ENCODE measurements around the gene NAV3.

The NAV3 gene

DNA sequence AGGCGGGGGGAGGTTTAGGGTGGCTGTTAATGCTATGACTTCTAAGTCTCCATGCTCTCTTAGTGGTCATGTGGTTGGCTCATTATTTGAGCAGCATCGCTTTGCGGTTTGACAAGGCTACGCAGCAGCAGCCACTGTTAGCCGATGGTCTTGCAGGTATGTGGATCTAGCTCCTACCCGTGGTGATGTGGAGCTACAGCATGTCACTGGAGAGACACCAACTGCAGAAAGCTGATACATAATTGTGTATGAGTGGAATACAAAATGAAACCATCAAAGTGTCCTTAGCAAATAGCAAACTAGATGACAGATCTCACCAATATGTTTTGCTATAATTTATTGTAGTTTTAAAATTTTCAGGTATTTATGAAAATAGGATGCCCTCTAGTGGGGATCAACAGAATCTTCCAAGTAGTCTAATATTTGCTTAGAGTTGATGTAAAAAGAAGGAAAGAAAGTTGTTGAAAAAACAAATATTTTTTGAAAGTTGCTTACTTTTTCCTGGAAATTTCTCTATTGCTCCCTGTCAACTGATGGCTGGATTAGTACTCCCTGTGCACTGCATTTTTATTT, 94.9 kb downstream of the NAV3 start:
- no peak for DNase-seq

DNA sequence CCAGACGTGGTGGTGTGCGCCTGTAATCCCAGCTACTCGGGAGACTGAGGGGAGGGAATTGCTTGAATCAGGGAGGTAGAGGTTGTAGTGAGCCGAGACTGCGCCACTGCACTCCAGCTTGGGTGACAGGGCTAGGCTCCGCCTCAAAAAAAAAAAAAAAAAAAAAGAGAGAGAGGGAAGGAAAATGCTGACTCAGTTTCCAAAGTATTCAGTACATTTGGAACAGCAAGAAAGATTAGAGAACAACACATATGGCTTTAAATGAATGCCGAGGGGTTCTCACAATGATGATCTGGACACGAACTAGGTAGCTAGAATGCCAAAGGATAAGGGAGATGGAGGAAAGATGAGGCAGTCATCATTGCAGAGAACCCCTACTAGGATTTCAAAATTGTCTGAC, 97.4 kb downstream of the NAV3 start:
- no peak for DNase-seq

DNA sequence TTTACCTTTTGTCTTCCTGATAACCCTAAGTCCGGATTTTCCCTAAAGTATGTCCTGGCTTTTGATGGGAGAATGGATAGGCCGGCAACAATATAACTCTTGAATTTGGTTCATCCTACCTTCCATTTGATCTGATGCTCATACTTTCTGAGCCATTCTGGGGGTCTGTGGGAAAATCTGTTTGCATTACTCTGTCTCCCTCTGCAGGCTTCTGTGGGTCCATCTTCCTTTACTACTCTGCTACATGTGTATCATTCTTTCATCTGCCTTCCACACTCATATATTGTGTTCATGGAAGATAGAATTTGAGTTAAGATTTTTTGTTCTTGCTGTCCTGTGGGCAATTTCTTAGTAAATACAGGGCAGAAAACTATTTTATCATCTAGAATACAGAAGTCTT, 101.5 kb downstream of the NAV3 start:
- DNase-seq = no peak

DNA sequence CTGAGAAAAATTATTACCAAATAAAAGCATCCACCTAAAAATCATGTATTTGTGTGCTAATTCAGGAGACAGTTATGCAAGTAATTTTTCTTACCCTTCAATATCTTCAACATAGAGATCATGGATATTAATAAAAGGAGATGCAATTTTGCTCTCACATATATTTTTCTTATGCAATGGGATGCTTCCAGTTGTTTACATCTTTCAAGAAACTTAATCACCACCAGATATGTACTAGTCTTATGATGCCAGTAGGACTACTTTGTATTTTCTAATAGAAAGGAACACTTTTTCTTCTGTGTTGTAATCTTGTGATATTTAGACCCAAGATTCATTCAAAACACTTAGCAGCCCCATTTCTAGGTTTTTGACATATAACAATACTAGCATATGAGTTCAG, 107.6 kb downstream of the NAV3 start:
- DNase-seq = no peak

DNA sequence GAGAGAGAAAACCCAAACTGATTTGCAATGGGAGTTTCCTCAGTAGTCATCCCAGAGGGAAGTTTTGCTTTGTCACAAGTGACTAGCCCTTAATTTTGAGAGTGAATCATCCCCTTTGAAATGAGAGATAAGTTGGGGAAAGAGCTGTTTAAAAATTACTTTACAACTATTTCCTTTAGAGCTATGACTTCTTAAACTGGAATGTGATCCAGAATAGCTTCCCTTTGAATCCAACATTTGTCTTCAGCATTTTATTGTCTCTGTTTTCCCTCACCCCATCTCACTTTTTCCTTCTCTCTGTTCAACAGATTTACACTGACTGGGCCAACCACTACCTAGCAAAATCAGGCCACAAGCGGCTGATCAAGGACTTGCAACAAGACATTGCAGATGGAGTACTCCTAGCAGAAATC, 109.3 kb downstream of the NAV3 start:
- DNase-seq = no peak

DNA sequence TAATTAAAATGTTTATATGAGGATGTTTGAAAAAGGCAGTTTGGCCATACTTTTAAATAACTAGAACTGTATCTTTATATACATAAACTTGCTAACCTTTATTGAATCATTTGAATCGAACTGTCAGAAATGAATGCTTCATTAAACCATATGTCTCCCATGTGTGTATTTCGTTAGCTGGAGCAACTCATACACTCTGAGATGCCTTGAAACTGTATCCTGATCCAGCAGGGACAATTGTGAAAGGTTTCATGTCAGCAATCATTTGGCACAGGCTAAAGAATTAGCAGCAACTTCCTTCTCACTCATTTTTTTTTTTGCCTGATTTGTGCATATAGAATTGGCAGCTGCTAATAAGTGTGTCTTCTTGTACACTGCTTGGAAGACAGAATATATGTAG, 109.9 kb downstream of the NAV3 start:
- DNase-seq = no peak

DNA sequence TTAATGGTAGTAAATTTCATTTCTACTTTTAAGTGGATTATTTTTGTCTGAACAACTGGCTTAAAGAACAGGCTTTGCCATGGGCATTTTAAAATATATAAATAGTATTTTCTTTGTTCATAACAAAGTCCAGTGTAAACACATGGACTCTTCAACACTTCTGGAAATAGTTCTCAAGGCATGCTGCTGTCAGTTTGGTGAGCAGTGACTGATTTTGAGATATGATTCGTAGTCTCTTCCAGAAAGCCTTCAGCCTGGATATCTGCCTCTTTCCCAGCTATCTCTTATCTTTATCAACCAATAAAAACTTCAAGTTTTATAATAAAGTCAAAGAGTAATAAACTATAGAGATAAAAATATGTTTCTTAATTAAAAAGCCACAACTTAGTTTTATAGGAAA, 110.7 kb downstream of the NAV3 start:
- no peak for DNase-seq

DNA sequence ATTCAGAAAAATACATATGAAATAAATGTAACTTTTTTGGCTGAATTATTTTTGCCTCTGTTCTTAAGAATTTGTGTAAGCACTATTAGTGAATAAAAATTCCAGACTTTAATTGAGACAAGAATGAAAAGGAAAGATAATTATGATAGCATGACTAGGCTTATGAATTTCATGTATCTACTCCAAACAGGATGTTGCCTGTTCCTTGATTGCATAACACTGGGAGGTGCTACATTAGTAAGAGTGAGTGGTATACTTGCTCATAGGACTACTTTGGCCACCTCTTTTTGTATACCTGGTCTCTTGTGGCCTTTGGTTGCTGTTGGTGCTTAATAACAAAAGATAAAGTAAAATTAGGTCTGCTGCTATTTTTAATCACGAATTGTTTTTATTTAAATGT, 112.8 kb downstream of the NAV3 start:
- DNase-seq = no peak

DNA sequence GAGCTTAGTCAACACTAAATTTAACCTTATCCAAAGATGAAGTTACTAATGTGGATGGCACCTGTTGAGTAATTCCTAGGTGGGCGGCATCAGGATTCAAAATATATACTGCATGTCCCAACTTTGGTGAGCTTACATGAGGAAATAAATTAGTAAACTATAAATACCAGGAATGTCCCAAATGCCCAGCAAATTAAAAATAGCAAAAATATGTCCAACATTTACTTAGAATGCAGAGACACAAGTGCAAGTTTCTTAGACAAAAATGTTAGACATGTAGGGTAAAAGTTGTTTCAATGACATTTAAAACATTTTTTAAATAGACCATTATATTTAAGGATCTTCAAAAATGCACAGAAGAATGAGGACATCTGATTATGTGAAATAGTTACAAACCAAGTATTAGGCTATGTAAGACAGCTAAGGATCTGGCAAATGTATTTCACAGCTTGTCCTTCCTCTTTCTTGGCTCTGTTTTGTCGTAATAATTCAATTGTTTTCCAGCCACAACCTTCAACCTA, 115.9 kb downstream of the NAV3 start:
- no peak for DNase-seq

DNA sequence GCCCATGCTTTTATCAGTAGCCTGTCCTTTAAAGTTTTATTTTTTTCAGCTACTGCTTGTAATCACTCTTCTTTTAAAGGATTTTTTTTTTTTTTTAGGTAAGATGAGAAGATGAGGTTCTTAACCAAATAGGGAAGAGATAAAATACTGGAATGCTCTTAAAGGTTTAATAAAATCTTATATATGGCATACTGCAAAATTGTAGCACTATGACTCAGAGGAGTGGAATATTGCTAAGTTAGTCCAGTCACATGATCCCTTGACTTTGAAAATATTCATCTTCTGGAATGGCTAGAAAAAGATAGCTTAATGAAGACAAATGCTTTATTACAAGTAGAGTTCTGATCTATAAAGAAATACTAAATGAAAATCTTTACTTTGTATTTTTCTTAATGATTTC, 116.6 kb downstream of the NAV3 start:
- no peak for DNase-seq

DNA sequence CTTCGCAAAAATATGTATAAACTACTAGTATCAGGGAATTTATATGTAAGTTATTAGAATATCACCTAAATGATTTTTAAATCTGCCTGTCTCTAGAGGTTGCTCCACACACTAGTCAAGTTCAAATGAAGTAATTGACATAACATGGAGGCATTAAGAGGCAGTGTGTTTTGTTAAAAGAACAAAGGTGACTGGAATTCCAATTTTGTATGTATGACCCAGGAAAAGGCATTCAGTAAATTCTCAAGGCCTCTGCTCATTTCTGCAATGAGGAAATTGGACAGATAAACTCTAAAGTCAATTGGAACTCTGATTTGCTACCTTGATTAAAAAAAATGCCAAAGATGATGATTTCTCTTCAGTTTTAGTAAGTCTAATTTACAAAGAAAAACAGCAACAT, 117.1 kb downstream of the NAV3 start:
- DNase-seq = no peak

DNA sequence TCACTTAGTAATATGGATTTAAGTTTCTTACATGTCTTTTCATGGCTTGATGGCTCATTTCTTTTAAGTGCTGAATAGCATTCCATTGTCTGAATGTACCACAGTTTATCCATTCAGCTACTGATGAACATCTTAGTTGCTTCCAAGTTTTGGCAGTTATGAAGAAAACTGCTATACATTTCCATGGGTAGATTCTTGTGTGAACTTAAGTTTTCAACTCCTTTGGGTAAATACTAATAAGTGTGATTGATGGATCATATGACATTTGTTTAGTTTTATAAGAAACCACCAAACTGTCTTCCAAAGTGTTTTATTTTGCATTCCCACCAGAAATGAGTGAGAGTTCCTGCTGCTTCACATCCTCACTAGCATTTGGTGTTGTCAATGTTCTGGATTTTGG, 119.2 kb downstream of the NAV3 start:
- DNase-seq = no peak

DNA sequence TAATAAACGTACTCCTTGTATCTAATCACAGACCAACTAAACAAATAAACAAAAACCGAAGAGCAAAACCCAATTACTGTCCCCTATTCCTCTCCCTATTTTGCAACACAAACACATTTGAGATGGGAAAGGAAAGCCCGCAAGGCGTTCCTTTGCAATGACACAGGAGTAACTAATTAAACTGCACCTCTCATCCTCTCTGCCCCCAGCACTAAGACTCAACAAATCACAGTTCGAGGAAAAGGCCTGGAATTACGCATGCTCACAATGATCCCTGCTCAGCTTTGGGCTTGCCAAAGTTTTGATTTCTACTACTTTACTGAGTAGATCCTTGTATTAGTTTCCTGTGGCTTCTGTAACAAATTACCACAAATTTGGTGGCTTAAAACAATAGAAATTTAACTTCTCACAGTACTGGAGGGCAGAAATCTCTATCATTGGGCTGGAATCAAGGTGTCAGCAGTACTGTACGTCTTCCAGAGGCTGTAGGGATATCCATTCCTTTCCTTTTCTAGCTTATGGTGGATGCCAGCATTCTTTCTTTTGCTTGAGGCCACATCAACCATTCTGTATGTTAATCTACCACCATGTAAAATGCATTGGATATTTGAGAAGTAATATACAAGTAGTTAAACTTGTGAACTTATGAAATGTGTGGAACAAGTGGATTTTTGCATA, 123.0 kb downstream of the NAV3 start:
- no peak for DNase-seq

DNA sequence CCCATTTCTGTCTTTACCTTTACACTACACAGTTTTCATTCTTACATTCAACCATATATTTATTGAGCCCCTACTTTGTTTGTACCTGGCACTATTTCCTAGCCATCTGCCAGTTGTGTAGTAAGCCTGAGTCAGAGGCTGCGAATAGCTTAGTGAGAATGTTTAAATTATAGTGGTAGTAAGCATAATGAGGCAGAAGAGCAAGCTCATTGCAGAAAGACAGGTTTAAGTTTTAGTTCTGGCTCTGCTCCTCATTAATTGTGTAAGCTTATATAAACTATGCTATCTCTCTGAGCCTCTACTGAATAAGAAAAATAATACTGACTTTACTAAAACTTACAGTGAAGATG, 123.5 kb downstream of the NAV3 start:
- DNase-seq = no peak

DNA sequence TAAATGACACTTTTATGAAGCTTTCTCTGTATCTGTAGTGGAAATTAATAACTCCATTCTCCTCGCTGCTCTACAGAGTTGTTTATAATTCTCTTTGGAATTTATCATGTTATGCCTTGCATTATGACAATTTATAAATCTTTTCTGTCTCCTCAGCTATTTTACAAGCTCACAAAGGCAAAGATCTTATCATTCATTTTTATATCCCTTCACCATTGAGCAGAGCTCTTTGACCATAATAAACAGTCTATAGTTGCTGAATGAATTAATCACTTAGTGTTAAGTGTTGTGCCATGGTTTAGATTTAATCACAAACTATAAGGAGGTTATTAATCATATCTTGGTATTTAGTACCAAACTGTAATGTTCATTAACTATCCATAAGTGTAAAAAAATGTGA, 126.4 kb downstream of the NAV3 start:
- no peak for DNase-seq

DNA sequence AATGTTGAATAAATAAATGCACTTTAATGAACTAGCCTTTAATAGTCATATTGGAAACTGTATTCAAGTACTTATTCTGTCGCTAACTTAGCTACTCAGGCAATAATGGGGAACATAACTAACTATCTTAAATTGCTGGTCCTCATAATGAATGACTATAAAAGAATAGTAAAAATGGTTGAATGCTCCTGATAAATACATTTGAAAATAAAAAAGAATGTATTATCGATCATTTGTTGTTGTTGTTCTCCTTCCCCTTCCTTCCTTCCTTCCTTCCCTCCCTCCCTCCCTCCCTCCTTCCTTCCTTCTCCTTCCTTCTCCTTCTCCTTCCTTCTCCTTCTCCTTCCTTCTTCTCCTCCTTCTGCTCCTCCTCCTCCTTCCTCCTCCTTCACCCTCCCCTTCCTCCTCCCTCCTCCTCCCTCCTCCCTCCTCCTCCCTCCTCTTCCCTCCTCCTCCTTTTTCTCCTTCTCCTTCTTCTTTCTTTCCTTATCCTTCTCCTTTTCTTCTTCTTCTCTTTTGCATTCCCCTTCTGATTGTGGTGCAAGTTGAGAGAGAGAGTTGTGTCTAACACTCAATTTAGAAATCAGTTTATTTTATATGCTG, 133.0 kb downstream of the NAV3 start:
- DNase-seq = no peak

DNA sequence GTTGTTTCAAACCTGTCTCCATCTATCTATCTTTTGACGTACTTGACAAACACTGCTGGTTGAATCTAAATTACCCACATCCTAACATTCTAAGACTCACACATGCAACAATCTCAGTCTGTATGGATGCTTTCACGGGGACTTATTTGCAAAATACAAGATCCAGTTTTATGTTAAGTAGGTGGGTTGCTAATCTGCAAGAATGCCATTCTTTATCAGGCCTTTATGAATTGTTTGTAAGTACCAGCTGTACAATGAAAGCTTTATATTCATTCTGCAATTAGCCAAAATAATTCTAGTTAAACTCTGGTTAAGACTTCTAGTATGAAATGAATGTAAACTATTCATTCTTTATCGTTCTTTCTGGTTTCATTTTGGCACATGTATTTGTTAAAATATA, 135.1 kb downstream of the NAV3 start:
- DNase-seq = no peak

DNA sequence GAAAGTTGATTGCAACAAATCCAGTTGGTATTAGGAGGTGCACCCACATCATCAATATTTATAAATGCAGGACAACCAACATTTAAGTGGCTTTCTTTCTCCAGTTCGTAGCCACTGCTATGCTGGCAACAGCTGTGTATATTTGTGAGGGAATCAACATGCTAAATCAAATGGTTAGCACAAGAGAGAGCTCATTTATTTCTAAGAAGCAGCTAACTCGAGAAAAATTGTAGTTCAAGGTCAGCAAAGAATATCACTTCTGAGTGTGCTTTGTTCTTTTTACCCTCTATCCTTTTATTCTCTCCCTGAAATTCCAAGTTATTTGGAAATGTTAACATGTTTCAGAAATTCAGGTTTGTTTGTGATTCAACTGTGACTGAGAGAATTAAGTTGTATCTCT, 137.3 kb downstream of the NAV3 start:
- no peak for DNase-seq

DNA sequence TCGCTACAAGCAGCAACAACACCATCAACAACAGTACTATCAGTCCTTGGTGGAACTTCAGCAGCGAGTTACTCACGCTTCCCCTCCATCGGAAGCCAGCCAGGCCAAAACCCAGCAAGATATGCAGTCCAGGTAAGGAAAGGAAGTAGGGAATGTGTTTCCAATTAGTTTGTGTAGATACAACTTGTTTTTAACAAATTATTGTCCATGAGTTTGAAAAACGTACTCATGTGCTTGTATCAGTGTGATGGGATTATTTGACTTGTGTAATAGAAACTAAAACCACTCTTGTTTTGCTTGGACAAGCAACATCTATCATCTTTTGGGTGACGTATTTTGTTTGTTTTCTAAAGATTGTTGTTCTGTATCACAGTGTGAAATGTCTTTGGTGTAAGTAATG, 137.9 kb downstream of the NAV3 start:
- no peak for DNase-seq

DNA sequence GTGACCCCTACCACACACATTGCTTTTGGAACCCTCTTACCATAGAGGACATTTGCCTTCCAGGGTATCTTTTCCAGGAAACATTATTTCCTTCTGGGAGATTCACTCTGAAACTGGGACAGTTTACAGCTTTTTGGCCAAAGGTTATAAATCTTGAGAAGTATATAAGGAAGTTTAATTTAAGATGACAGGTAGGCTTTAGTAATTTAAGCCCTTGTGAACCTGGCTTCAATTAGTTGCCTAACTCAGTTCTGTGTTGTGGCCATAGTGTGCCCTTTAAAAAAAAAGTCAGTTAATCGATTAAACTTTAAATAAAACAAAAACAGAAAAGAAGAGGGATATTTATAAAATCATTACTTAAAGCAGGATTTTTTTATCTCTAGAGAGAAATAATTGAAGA, 142.9 kb downstream of the NAV3 start:
- DNase-seq = no peak

DNA sequence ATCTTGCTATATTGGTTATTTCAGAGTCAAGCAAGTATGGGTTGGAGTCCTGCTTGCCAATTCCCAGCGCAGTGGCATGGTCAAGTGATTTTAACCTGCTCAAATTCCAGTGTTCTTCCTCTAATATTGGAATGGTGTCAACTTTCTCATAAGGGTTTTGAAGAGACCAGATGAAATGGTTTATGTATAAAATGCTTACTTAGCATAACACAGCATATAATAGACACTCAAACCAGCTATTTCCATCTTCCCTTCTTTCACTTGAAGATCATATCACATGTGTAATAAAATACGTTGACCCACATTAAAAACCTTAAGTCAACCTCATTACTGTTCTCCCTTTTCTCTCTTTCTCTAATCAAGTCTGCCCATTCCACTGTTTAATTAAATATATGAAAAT, 144.0 kb downstream of the NAV3 start:
- DNase-seq = no peak

DNA sequence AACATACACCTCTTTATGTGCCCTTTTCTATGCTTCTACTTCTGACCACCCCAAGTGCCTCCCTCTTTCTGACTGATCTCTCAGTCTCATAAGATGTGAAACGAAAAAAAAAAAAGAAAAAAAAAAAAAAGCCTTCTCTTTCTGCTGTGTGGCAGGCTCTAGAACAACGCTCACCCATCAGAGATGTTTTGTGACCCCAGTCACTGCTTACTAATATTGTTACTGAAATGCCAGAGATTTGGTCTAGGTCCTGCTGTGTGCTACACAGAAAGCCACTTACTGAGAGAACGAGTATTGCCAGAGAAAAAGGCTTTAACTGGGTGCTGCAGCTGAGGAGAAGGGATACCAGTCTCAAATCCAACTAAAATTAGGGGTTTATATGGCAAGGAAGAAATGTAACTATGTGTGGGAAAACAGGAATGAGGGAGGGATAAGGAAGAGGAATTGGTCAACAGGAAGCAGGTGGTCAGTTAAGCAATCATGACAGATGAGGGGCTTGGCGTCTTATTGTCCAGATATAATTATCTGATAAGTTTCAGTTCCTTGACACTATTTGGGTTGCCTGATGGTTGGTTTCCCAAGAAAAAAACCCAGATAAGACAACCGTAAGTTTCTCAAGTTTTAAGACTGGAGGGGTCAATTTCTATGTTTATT, 149.0 kb downstream of the NAV3 start:
- DNase-seq = no peak

DNA sequence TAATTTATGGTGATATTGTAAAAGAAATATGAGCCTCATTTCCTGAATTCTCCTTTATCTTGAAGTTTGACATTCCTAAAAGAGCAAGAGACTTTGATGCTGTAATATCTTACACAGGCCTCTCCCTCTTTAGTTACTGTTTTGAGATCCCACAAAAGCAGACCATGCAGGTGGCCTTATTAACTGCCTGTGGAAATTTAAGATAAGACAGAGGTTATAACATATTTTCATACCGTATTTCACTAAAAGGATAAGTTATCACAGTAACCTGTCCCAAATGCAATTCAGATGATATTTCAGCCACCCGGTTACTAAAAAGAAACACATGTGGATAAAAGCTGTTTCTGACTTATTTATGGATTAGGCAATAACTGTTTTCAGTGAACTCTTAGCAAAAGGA, 150.1 kb downstream of the NAV3 start:
- no peak for DNase-seq

DNA sequence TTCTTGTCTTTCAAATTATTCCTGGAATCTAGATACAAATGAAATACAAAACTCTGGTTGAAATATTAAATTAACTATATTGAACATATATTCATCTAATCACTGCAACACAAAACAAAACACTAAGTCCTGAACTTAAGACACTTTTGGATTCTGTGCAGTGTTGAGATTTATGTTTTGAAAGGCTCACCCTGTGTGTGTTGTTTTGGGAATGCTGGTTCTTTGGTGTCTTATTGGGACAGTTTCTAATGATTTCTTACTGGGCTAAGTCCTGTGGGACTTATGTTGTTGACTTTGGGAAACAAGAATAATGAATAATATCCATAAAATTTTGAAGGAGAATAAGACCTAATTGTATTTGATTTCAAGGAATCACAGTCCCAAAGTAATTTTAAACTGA, 153.2 kb downstream of the NAV3 start:
- no peak for DNase-seq
